GM18951 (cell line): ENCODE results near the gene NAA60.
"Not testable (repeated sequence)": the region's sequence is repeated elsewhere in the genome, so short reads cannot be mapped to it uniquely, and the experiment has no call there.

Source experiments
- POLR2A ChIP-seq: IDR thresholded peaks from 4 replicates; pipeline ENCODE4 v1.6.1; 2011; ENCODE audit warnings: mild to moderate bottlenecking; ENCODE audit not compliant: insufficient read length, insufficient read depth; ENCODE audit errors: extremely low read depth
- in situ Hi-C: fragments of 300-500 bp; cut with MboI; formaldehyde crosslinking; loops from one replicate; pipeline ENCODE4 v1.12.0; 2022; ENCODE audit warnings: low sequenced_read_pairs, mixed read lengths, inconsistent platforms; ENCODE audit not compliant: unreplicated experiment

NAA60 gene

DNA sequence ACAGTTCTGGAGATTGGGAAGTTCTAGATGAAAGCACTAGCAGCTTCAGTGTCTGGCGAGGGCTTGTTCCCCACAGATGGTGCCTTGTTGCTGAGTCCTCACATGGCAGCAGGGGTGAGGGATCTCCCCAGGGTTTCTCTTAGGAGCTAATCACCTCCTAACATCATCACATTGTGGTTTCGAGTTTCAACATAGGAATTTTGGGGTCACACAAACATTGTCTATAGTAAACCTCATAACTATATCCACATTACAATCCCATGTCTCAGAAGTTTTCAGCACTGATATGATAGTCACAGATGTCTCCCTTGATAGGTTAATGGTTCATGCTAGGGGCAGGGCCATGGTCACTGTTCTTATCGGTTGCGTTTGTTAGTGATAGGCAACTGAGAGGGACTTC is 71.1 kb downstream of the NAA60 start:
- no peak for TF ChIP-seq POLR2A
- in situ Hi-C loops = no loop called here

DNA sequence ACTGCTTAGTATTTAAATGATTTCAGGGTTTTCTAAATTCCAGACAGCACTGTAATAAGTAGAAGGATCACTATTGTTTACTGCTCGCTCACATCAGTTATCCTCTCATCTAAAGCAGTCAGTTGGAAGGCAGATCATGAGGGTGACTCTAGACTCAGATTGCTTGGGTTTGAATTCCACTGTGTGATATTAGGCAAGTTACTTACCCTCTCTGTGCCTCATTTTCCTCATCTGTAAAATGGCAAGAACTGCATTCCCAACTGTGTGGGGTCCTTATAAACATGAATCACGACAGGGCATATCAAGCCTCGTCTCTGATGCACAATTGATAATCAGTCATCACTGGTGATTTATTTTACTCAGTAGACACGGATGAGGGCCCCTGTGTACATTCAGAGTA is 72.4 kb downstream of the NAA60 start:
- in situ Hi-C loops = no loop called here
- TF ChIP-seq POLR2A = no peak

- in situ Hi-C loops = no loop called here
Observed at GRCh38 chr16:3518292-3518985, 75.0 kb downstream of the NAA60 start.

DNA sequence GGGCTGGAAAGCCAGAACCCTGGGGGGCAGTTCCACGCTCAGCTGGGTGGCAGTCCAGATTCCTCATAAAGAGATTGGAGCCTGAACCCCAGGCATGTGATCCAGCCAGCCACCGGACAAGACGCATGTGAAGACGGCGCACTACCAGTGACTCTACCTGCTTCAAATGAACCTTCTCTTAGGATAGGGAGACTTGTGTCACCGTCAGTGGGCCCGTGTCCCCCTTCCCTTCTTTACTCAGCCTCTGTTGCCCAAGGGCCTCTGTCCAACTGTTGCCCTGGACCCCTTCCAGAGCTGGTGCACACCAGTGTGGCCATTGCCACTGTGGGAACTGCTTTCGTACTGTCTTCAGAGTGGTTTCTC is 75.5 kb downstream of the NAA60 start:
- in situ Hi-C loops = no loop called here
- TF ChIP-seq POLR2A = no peak

More at GRCh38 chr16:3518292-3518985, 75.0 kb downstream of the NAA60 start:
- TF ChIP-seq POLR2A = no peak

- in situ Hi-C loops = no loop called here
- TF ChIP-seq POLR2A = no peak
Observed at GRCh38 chr16:3519581-3519980, 76.1 kb downstream of the NAA60 start.

GRCh38 chr16:3520413-3520812 is 76.9 kb downstream of the NAA60 start:
- in situ Hi-C loops = no loop called here
- no peak for TF ChIP-seq POLR2A

GRCh38 chr16:3520841-3521240 is 77.4 kb downstream of the NAA60 start:
- TF ChIP-seq POLR2A = no peak
- in situ Hi-C loops = no loop called here

DNA sequence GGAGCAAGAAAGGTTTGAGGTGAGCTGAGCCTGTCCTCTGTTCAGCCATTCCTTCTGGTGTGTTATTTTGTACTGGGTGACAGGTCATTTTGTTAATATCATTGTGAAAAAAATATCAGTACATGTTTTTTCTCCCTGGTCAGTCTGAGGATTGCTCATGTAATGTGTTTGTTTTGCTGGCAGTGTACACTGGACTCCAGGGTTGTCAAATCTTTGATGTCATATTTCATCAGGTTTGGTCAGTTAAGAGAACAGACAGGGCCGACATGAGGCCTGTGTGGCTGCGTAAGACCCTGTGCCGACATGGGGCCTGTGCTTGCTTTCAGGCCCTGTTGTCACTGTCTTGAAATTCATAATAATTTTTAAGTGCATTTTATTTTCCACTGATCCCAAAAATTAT is 79.8 kb downstream of the NAA60 start:
- TF ChIP-seq POLR2A = no peak
- in situ Hi-C loops = no loop called here

- in situ Hi-C loops = no loop called here
- no peak for TF ChIP-seq POLR2A
Observed at GRCh38 chr16:3525951-3526350, 82.5 kb downstream of the NAA60 start.

GRCh38 chr16:3527216-3527829 is 83.8 kb downstream of the NAA60 start:
- in situ Hi-C loops = not testable (repeated sequence)

GRCh38 chr16:3528406-3528805 is 84.9 kb downstream of the NAA60 start:
- TF ChIP-seq POLR2A = no peak
- in situ Hi-C loops = no loop called here

DNA sequence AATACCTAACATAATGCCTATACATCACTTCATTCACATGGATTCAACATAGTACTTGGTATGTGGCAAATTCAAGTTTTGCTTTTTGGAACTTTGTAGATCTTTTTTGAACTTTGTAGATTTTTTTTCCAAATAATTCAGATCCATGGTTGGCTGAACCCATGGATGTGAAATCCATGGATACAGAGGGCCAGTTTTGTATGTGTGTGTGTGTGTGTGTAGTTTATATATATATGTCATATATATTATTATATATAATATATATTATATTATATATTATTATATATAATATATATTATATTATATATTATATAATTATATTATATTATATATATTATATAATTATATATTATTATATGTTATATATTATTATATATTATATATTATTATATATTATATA is 85.7 kb downstream of the NAA60 start:
- TF ChIP-seq POLR2A = no peak

GRCh38 chr16:3530371-3530914 is 87.0 kb downstream of the NAA60 start:
- in situ Hi-C loops = no loop called here
- no peak for TF ChIP-seq POLR2A

More for the DNA sequence above, 85.7 kb downstream of the NAA60 start:
- in situ Hi-C loops = no loop called here

GRCh38 chr16:3532741-3533140 is 89.3 kb downstream of the NAA60 start:
- in situ Hi-C loops = no loop called here
- no peak for TF ChIP-seq POLR2A

DNA sequence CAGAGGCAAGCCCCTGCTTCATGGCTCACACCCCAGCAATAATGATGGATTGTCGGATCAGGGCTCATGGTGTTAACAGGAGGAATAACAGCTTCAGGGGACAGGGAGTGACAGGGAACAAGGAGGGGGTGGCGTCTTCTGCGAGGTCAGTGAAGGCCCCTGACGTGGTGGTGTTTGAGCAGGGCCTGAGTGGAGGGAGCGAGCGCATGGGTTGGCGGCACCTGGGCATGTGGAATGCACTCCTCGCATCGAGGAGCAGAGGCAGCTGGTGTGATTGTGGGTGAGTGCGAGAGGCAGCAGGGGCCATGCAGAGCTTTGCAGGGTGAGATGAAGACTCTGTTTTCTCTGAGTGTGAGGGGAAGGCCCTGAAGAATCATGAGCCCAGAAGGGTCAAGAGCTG is 90.6 kb downstream of the NAA60 start:
- TF ChIP-seq POLR2A = no peak
- in situ Hi-C loops = no loop called here

DNA sequence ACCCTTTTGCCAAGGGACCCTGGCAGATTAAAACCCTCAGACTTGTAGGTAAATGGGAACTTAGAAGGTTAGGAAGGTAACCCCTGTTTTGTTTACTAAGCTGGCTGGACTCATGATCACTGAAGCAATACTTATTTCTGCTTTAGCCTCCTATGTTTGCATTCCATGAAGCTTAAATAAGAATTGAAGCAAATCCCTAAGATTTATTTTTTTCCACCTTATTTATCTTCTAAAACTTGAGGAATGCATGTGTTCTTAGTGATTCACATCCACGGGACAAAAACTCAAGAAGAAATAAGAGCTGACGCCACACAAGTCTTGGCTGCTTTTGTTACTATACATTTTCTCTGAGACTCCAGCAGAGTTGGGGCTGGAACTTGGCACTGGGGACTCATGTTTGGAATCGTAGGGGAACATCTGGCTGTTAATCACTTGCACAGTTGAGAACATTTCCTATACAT is 92.8 kb downstream of the NAA60 start:
- in situ Hi-C loops = no loop called here
- TF ChIP-seq POLR2A = no peak
